HG02885 (cell line): Measurements from ENCODE around the gene SEC16A.

Source experiments
- ATAC-seq: cut with Tn5 transposase; IDR thresholded peaks from one replicate; pipeline ENCODE4 v1.9.1; 2021; ENCODE audit warnings: mild to moderate bottlenecking; ENCODE audit not compliant: unreplicated experiment, poor library complexity

The SEC16A gene

GRCh38 chr9:136467766-136468165, 15.1 kb downstream of the SEC16A start:
- no peak for ATAC-seq

- ATAC-seq, result no peak
Measured at GRCh38 chr9:136466155-136466541, 16.7 kb downstream of the SEC16A start.

- no peak for ATAC-seq
Measured at GRCh38 chr9:136465500-136466154, 17.2 kb downstream of the SEC16A start.

GRCh38 chr9:136464241-136464640, 18.6 kb downstream of the SEC16A start:
- ATAC-seq, result no peak

- no peak for ATAC-seq
Measured at GRCh38 chr9:136463578-136463977, 19.3 kb downstream of the SEC16A start.

- no peak for ATAC-seq
Measured at GRCh38 chr9:136462664-136463063, 20.2 kb downstream of the SEC16A start.

GRCh38 chr9:136460772-136461325, 22.0 kb downstream of the SEC16A start:
- no peak for ATAC-seq

- no peak for ATAC-seq
Measured at GRCh38 chr9:136459425-136459824, 23.4 kb downstream of the SEC16A start.

GRCh38 chr9:136457326-136457725, 25.5 kb downstream of the SEC16A start:
- ATAC-seq, result no peak

- no peak for ATAC-seq
Measured at GRCh38 chr9:136456258-136456657, 26.6 kb downstream of the SEC16A start.

GRCh38 chr9:136455043-136456002, 27.5 kb downstream of the SEC16A start:
- ATAC-seq, result no peak

- ATAC-seq, result no peak
Measured at GRCh38 chr9:136454026-136454796, 28.6 kb downstream of the SEC16A start.

- no peak for ATAC-seq
Measured at GRCh38 chr9:136453326-136453725, 29.5 kb downstream of the SEC16A start.

GRCh38 chr9:136451221-136451877, 31.5 kb downstream of the SEC16A start:
- no peak for ATAC-seq

- no peak for ATAC-seq
Measured at GRCh38 chr9:136448655-136449054, 34.2 kb downstream of the SEC16A start.

- ATAC-seq, result no peak
Measured at GRCh38 chr9:136447173-136447778, 35.6 kb downstream of the SEC16A start.

GRCh38 chr9:136445799-136446198, 37.0 kb downstream of the SEC16A start:
- no peak for ATAC-seq

- ATAC-seq, result no peak
Measured at GRCh38 chr9:136444102-136444501, 38.7 kb downstream of the SEC16A start.

- ATAC-seq, result no peak
Measured at GRCh38 chr9:136443687-136444086, 39.2 kb downstream of the SEC16A start.

- no peak for ATAC-seq
Measured at GRCh38 chr9:136443087-136443486, 39.8 kb downstream of the SEC16A start.
